HG02642 (cell line): ENCODE measurements around the gene HEG1.

Experiments used
- ATAC-seq: cut with Tn5 transposase; IDR thresholded peaks from one replicate; pipeline ENCODE4 v1.9.1; 2021; ENCODE audit warnings: mild to moderate bottlenecking; ENCODE audit not compliant: unreplicated experiment, poor library complexity

The HEG1 gene

GRCh38 chr3:124926426-124927101, 129.2 kb downstream of the HEG1 start:
- no peak for ATAC-seq

- no peak for ATAC-seq
Observed at GRCh38 chr3:124924741-124925140, 131.1 kb downstream of the HEG1 start.

- no peak for ATAC-seq
Observed at GRCh38 chr3:124923833-124924232, 132.0 kb downstream of the HEG1 start.

- no peak for ATAC-seq
Observed at GRCh38 chr3:124920718-124921117, 135.1 kb downstream of the HEG1 start.

GRCh38 chr3:124919756-124920155, 136.0 kb downstream of the HEG1 start:
- ATAC-seq, result no peak

GRCh38 chr3:124918524-124918923, 137.3 kb downstream of the HEG1 start:
- ATAC-seq, result no peak

GRCh38 chr3:124916837-124917409, 138.9 kb downstream of the HEG1 start:
- ATAC-seq, result no peak
